Measurements from ENCODE around the gene EXOSC6.
"Not testable (repeated sequence)": the region's sequence is repeated elsewhere in the genome, so short reads cannot be mapped to it uniquely, and the experiment has no call there.

EXOSC6 gene

GRCh38 chr16:70251629-70252354, at the start of gene EXOSC6:
Gene EXOSC6, minus strand, starts transcription at chr16:70251940. Its CDS starts 40 bp downstream, at chr16:70251900.
- DNase-seq (ENCODE audit: low spot score): peak; percentile 96

GRCh38 chr16:70301121-70301520, 49.4 kb upstream of the EXOSC6 start:
- no peak for DNase-seq (ENCODE audit: low spot score)

GRCh38 chr16:70298988-70299938, 47.5 kb upstream of the EXOSC6 start, which contains the start of gene DDX19B:
Gene DDX19B, plus strand, starts transcription at chr16:70299186. Its CDS starts 112 bp downstream, at chr16:70299298.
- DNase-seq (ENCODE audit: low spot score): peak; percentile 68

- no peak for DNase-seq (ENCODE audit: low spot score)
Observed at GRCh38 chr16:70295634-70296033, 43.9 kb upstream of the EXOSC6 start.

DNA sequence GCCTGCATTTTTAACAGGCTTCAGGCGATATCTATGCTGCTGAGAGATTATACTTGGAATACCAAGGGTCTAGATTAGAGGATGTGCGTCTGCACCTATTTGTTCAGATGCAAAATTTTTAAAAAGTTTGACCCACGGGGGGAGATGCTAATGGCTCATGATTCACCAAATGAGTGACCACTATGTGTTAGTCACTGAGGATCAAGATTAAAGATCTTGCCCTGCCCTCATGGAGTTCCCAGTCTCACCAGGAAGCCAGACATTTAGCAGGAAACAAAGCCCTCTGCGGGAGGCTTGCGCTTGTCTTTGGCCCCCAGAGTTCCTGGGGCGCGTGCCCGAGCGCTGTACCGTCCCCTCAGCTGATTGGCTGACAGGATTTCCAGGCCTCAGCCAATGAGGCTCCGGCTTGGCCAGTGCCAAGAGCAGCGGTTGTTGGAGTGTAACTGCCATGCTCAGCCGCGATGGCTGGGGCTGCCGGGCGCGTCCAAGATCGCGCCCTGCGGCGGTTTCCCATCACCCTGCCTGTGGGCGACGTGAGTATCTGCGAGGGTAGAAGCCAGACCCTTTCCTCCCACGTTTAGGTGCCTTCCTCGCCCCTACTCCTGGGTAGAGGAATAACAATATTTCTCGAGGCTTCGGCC, 42.8 kb upstream of the EXOSC6 start:
- DNase-seq (ENCODE audit: low spot score): no peak

DNA sequence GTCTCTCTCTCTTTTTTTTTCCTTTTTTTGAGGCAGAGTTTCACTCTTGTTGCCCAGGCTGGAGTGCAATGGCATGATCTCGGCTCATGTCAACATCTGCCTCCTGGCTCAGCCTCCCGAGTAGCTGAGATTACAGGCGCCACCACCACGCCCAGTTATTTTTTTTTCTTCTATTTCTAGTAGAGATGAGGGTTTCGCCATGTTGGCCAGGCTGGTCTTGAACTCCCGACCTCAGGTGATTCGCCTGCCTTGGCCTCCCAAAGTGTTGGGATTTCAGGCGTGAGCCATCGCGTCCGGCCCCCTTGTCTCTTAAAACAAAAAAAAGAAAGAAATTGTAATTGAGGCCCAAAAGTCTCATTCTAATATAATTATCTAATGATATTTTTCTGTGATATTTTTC, 40.4 kb upstream of the EXOSC6 start:
- not testable (repeated sequence) for DNase-seq (ENCODE audit: low spot score)

- no peak for DNase-seq (ENCODE audit: low spot score)
Observed at GRCh38 chr16:70290949-70291519, 39.3 kb upstream of the EXOSC6 start.

DNA sequence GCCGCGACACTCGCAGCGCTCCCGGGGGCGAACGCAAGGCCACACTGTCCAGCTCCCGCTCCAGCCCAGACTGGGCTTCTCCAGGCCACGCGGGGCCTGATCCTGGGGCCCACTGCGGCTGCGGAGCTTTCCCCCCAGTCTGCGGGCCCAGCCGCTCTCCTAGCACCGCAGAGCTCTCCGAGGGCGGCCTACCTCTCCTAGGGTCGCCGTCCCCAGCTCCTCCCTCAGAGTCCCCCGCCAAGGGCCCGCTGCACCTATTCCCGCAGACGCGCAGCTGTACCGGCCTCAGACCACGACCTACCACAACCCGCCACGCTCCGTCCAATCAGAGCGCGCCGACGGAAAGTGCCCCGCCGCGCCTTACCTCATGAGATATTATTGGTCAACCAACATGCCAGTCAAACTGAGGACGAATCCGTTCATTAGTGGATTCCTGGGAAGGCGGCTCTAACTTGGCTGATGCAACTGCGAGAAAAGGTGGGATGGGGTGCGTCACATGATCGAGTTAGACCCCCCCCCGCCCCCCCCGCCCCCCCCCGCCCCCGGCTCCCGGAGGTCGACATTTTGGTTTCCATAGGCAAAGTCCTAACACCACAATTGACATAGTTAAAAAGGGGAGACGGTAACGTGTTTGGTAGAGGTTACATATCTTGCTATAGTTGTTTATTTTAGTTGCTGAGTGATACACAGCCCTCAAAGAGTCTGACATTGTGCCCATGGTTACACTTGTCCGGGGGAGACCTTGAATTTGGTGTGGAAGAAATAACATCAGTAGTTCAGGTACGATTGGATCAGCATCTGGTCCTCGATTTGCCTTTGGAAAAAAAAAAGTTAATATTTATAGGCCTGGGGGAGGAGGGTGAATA, 37.7 kb upstream of the EXOSC6 start, which contains the start of gene AARS1:
AARS1 (minus strand) TSS at position 278 of the 866 bp plus-strand sequence. CDS start 6,743 bp downstream, outside the sequence.
- peak; percentile 98 for DNase-seq (ENCODE audit: low spot score)

- DNase-seq (ENCODE audit: low spot score): not testable (repeated sequence)
Observed at GRCh38 chr16:70287304-70287971, 35.7 kb upstream of the EXOSC6 start.

GRCh38 chr16:70276392-70276791, 24.7 kb upstream of the EXOSC6 start:
- DNase-seq (ENCODE audit: low spot score): no peak

- no peak for DNase-seq (ENCODE audit: low spot score)
Observed at GRCh38 chr16:70271696-70272095, 20.0 kb upstream of the EXOSC6 start.

DNA sequence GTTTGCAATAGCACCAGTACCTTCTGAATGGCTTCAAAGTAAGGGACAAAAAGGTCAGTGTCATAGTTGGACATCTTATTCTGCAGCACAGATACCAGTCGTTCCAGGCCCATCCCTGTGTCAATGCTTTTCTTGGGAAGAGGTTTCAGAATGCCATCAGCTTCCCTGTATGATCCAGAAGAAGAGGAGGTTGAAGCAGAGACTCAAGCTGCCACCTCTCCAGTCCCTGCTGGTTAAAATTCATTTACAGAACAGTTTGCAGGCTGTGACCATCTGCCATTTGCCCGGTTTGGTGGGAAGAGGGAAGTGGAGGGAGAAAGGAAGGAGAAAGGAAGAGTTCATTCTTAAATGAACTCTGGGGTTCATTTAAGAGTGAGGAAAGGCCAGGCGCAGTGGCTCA, 18.4 kb upstream of the EXOSC6 start:
- DNase-seq (ENCODE audit: low spot score): no peak

GRCh38 chr16:70269471-70269870, 17.7 kb upstream of the EXOSC6 start:
- no peak for DNase-seq (ENCODE audit: low spot score)

DNA sequence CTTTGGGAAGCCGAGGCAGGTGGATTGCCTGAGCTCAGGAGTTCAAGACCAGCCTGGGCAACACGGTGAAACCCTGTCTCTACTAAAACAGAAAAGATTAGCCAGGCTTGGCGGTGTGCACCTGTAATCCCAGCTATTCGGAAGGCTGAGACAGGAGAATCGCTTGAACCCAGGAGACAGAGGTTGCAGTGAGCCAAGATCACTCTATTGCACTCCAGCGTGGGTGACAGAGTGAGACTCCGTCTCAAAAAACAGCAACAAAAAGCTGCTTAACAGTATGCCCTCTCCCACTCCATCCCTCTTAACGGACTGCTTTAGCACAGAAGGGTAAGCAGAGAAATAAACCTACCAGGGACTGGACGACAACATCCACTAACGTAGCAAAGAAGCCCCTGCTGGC, 16.2 kb upstream of the EXOSC6 start:
- DNase-seq (ENCODE audit: low spot score): not testable (repeated sequence)

DNA sequence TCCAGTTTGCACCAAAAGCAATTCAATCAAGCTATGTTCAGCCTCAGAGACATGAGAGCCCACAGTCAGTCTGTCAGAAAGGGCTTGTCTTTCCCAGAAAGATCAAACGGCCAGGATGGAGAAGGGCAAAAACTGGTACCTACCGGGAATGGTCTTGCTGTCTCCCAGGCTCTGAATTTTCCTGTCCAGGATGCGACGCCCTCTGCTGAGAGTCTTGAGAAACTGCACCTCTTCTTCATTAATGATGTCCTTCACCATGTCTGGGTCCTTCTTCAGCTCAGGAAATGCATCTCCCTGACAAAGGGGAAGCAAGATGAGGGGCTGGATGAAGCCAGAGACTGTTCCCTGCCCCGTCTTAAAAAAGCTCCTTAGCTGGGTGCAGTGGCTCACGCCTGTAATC, 15.8 kb upstream of the EXOSC6 start:
- DNase-seq (ENCODE audit: low spot score): peak; percentile 63

DNA sequence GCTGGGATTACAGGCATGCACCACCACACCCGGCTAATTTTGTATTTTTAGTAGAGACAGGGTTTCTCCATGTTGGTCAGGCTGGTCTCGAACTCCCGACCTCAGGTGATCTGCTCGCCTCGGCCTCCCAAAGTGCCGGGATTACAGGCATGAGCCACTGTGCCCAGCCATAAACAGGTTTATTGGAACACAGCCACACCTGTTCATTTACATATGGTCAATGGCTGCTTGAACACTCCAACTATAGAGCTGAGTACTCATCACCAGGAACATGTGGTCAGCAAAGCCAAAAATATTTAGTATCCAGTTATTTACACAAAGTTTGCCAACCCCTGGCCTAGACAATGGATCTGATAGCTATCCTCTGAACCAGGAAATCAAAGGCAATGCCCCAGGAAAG, 8.2 kb upstream of the EXOSC6 start:
- DNase-seq (ENCODE audit: low spot score): not testable (repeated sequence)

DNA sequence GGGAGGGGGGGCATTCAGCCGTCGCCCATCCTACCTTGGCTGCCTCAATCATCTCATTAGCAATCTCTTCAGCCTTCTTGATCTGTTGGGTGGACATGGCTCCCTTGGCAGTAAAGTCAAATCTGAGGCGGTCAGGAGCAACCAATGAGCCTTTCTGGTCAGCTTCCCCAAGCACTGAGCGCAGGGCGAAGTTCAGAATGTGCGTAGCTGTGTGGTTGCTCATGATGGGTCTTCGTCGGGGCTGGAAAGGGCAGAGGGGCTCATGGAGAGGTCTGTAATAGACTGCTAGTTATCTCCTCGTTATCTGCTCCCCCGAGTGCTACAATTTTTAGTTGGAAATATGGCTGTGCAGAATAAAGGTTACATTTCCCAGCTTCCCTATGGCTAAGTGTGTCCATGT, 7.2 kb upstream of the EXOSC6 start:
- DNase-seq (ENCODE audit: low spot score): no peak

DNA sequence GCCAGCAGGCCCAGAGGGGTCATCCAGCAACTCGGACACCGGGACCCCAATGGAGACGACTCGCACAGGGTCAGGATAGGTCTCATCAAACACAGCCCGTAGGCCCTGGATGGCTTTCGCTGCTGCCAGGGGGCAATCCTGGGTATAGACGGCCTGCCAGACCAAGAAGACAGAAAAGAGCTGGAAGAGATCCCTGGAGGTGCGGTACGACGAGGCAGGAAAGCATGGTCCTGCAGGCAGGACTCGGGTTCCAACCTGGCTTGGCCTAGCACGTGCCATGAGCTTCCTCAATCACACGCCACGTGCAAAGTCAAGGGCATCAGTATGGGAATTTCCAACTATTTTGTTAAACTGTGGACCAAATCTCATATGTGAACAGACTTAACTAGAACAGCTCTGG, 6.3 kb upstream of the EXOSC6 start:
- no peak for DNase-seq (ENCODE audit: low spot score)

- no peak for DNase-seq (ENCODE audit: low spot score)
Observed at GRCh38 chr16:70257391-70257790, 5.7 kb upstream of the EXOSC6 start.

- no peak for DNase-seq (ENCODE audit: low spot score)
Observed at GRCh38 chr16:70255574-70255973, 3.8 kb upstream of the EXOSC6 start.

DNA sequence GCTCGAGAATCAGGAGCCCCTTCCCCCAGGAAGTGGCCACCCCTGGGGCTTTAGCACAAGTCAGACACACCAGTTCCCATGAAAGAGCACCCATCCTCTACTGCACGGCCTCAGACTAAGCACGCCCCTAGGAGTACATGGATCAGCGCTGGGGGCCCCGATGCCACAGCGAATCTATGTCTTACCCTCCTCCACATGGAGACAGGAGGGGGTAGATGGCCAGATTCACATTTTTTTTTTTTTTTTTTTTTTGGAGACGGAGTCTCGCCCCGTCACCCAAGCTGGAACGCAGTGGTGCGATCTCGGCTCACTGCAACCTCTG, 3.2 kb upstream of the EXOSC6 start:
- DNase-seq (ENCODE audit: low spot score): no peak

Measured in NAMALWA (cell line).